Measurements from ENCODE around the gene WDR91. TPM values are rescaled to one million over a fixed set of nuclear protein-coding genes. Genes with fewer than 3 reads are reported as not detected.

WDR91 gene
- total and polyA plus RNA-seq, 9 donors, result 7.3 to 13.6 (median 9.9) TPM

DNA sequence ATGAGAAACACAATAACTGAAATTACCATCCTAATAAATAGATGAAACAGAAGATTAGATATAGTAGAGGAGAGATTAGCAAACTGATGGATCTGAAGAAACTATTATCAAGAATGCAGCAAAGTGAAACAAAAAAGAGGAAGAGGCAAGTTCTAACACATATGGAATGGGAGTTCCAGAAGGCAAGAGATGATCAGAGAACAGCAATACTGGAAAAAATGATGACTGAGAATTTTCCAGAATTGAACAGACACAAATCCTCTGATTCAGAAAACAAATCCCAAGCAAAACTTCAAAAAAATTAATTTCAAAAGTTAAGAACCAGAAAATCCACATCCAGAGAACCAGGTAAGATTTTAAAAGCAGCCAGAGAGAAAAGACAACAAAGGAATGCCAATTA is 20.6 kb downstream of the WDR91 start:
- no peak for DNase-seq
- Histone ChIP-seq H3K4me3 (ENCODE audit: low read length) (no peak overlapping the region), H3K4me1 (ENCODE audit: control insufficient read depth, insufficient read depth, low read length) (no peaks in the 10 kb centered on the region), H3K27me3 (ENCODE audit: control insufficient read depth, insufficient read depth, low read length) (no peaks in the 10 kb centered on the region), H3K9me3 (replicated peaks; ENCODE audit: control insufficient read depth, low read depth, low read length) (no peaks in the 10 kb centered on the region), H3K27ac (ENCODE audit: low read length) (no peak overlapping the region), H3K36me3 (ENCODE audit: control insufficient read depth, insufficient read depth, low read length) (peaks cover 60% of the 10 kb centered on the region)

GRCh38 chr7:135189961-135190360 is 21.4 kb downstream of the WDR91 start:
- DNase-seq, result no peak
- H3K36me3 ChIP-seq (ENCODE audit: control insufficient read depth, insufficient read depth, low read length), result peaks cover 66% of the 10 kb centered on the region
- no peak overlapping the region for H3K4me3 ChIP-seq (ENCODE audit: low read length)
- WGBS (ENCODE audit: insufficient coverage), result 14% methylated on average over 4 of the region's 4 CpGs
- no peaks in the 10 kb centered on the region for H3K27me3 ChIP-seq (ENCODE audit: control insufficient read depth, insufficient read depth, low read length)
- H3K4me1 ChIP-seq (ENCODE audit: control insufficient read depth, insufficient read depth, low read length), result no peaks in the 10 kb centered on the region
- no peaks in the 10 kb centered on the region for H3K9me3 ChIP-seq (replicated peaks; ENCODE audit: control insufficient read depth, low read depth, low read length)
- H3K27ac ChIP-seq (ENCODE audit: low read length), result no peak overlapping the region

DNA sequence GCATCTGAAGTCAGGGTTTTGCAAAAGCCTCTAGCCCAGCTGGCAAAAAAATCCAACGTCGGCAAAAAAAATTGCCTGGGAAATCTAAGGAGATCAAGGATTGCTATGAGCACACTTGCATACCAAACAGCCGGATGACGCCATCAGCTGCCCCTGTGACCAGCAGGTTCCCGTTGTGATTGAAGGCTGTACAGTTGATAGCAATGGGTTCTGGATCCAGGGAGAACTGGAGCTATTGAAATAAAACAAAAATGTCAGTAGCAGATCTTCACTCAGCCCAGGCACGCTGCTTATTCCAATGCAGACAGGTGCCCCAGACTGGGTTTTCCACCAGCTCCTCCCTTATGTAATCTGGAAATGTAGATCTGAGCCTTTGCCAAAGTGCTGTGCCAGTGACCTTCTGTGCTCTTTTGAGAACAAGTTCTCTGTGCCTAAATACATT is 22.1 kb downstream of the WDR91 start:
- 84% methylated on average over 5 of the region's 6 CpGs for WGBS (ENCODE audit: insufficient coverage)
- Histone ChIP-seq H3K4me3 (ENCODE audit: low read length) (no peak overlapping the region), H3K36me3 (ENCODE audit: control insufficient read depth, insufficient read depth, low read length) (peaks cover 65% of the 10 kb centered on the region), H3K9me3 (replicated peaks; ENCODE audit: control insufficient read depth, low read depth, low read length) (no peaks in the 10 kb centered on the region), H3K27ac (ENCODE audit: low read length) (no peak overlapping the region), H3K4me1 (ENCODE audit: control insufficient read depth, insufficient read depth, low read length) (no peaks in the 10 kb centered on the region), H3K27me3 (ENCODE audit: control insufficient read depth, insufficient read depth, low read length) (no peaks in the 10 kb centered on the region)
- DNase-seq, result no peak

DNA sequence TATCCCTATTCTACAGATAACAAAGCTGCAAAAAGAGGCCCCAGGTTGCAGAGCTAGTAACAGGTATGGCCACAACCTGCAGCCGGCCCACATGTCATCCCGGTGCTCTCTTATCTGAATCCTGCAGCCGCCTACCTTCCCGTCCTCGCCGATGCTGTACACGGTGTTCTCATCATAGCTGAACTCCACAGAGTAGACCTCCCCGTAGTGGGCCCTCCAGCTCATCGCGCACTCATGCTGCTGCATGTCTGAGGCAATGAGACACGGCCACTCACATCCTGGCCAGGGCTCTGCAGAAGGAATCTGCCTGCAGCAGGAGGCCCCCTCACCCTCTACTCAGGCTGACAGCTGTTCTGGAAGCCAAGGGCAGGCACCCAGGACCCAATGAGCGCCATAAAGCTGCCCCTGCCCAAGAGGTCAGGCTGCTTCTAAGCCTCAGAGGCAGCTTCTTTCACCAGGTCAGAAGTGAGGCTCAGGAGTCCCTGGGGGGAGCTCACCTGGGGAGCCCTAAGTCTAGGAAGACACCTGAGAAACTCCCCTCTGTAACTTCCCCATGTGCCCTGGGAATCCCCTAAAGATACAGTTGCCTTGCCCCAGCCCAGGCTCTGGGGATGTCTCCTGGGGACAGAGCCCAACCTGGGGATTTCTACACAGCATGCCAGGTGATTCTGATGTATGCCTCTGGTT is 22.9 kb downstream of the WDR91 start:
- no peaks in the 10 kb centered on the region for H3K9me3 ChIP-seq (replicated peaks; ENCODE audit: control insufficient read depth, low read depth, low read length)
- 97% methylated on average over 12 of the region's 12 CpGs for WGBS (ENCODE audit: insufficient coverage)
- no peaks in the 10 kb centered on the region for H3K4me1 ChIP-seq (ENCODE audit: control insufficient read depth, insufficient read depth, low read length)
- peaks cover 65% of the 10 kb centered on the region for H3K36me3 ChIP-seq (ENCODE audit: control insufficient read depth, insufficient read depth, low read length)
- no peak overlapping the region for H3K4me3 ChIP-seq (ENCODE audit: low read length)
- H3K27ac ChIP-seq (ENCODE audit: low read length), result no peak overlapping the region
- H3K27me3 ChIP-seq (ENCODE audit: control insufficient read depth, insufficient read depth, low read length), result no peaks in the 10 kb centered on the region
- no peak for DNase-seq

DNA sequence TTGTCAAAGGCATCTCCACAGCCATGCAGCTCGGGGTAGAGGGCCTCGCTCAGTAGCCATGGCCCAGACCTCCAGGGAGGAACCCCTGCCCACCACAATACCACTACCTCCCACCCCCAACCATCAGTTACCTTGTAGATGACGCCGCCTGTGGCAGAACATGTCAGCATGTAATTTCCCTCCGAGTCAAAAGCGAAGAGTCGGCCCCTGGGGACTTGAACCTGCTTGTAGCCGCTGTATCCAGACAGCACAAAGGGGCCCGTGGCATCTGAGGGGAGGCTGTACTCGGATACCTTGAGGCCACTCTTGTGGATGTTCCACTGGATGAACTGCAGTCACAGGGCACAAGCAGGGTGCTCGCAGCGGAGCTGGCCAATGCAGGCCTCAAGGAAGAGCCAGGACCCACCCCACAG is 24.5 kb downstream of the WDR91 start:
- H3K4me3 ChIP-seq (ENCODE audit: low read length), result no peak overlapping the region
- 91% methylated on average over 12 of the region's 12 CpGs for WGBS (ENCODE audit: insufficient coverage)
- no peaks in the 10 kb centered on the region for H3K4me1 ChIP-seq (ENCODE audit: control insufficient read depth, insufficient read depth, low read length)
- DNase-seq, result no peak
- peaks cover 69% of the 10 kb centered on the region for H3K36me3 ChIP-seq (ENCODE audit: control insufficient read depth, insufficient read depth, low read length)
- H3K9me3 ChIP-seq (replicated peaks; ENCODE audit: control insufficient read depth, low read depth, low read length), result peaks cover 14% of the 10 kb centered on the region
- H3K27me3 ChIP-seq (ENCODE audit: control insufficient read depth, insufficient read depth, low read length), result no peaks in the 10 kb centered on the region
- no peak overlapping the region for H3K27ac ChIP-seq (ENCODE audit: low read length)

- Histone ChIP-seq H3K4me3 (ENCODE audit: low read length) (no peak overlapping the region), H3K27ac (ENCODE audit: low read length) (no peak overlapping the region), H3K9me3 (replicated peaks; ENCODE audit: control insufficient read depth, low read depth, low read length) (peaks cover 19% of the 10 kb centered on the region), H3K27me3 (ENCODE audit: control insufficient read depth, insufficient read depth, low read length) (no peaks in the 10 kb centered on the region), H3K36me3 (ENCODE audit: control insufficient read depth, insufficient read depth, low read length) (peaks cover 68% of the 10 kb centered on the region), H3K4me1 (ENCODE audit: control insufficient read depth, insufficient read depth, low read length) (no peaks in the 10 kb centered on the region)
- DNase-seq, result no peak
- WGBS (ENCODE audit: insufficient coverage), result 90% methylated on average over 1 of the region's 3 CpGs
Measured at GRCh38 chr7:135186261-135186540, 25.1 kb downstream of the WDR91 start.

GRCh38 chr7:135185471-135186260 is 25.7 kb downstream of the WDR91 start:
- Histone ChIP-seq H3K4me3 (ENCODE audit: low read length) (no peak overlapping the region), H3K4me1 (ENCODE audit: control insufficient read depth, insufficient read depth, low read length) (no peaks in the 10 kb centered on the region), H3K9me3 (replicated peaks; ENCODE audit: control insufficient read depth, low read depth, low read length) (peaks cover 24% of the 10 kb centered on the region), H3K27ac (ENCODE audit: low read length) (no peak overlapping the region), H3K36me3 (ENCODE audit: control insufficient read depth, insufficient read depth, low read length) (peaks cover 66% of the 10 kb centered on the region), H3K27me3 (ENCODE audit: control insufficient read depth, insufficient read depth, low read length) (no peaks in the 10 kb centered on the region)
- 85% methylated on average over 6 of the region's 7 CpGs for WGBS (ENCODE audit: insufficient coverage)
- DNase-seq, result no peak

DNA sequence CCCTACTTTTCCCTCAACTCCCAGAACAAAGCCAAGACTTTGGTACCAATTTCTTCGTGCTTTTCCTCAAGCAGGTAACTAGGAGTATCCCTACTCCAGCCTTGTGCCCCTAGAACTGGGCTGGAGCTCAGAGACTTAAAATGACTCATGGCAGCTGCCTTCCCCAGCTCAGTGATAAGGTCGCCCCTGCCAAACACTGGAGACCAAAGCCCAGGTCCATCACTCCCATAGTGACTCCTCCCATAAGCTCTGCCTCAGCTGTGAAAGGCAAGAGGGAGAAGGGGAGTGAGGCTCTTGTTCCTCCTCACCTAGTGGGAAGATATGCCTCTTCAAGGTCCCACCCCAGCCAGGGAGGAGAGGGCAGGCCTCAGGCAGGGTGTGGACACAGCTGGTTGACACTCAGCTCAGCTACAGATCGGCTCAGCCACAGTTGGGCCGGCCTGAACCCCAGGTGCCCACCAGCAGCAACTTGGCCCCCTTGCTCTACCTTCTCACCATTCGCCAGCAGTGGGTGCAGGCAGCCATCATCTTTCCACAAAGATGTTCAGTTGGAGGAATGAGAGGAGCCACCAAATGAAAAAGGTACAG is 27.0 kb downstream of the WDR91 start:
- Histone ChIP-seq H3K4me1 (ENCODE audit: control insufficient read depth, insufficient read depth, low read length) (no peaks in the 10 kb centered on the region), H3K9me3 (replicated peaks; ENCODE audit: control insufficient read depth, low read depth, low read length) (peaks cover 31% of the 10 kb centered on the region), H3K4me3 (ENCODE audit: low read length) (no peak overlapping the region), H3K27ac (ENCODE audit: low read length) (no peak overlapping the region), H3K27me3 (ENCODE audit: control insufficient read depth, insufficient read depth, low read length) (no peaks in the 10 kb centered on the region), H3K36me3 (ENCODE audit: control insufficient read depth, insufficient read depth, low read length) (peaks cover 65% of the 10 kb centered on the region)
- WGBS (ENCODE audit: insufficient coverage), result 100% methylated on average over 1 of the region's 5 CpGs
- no peak for DNase-seq

GRCh38 chr7:135183478-135183877 is 27.8 kb downstream of the WDR91 start:
- Histone ChIP-seq H3K4me3 (ENCODE audit: low read length) (no peak overlapping the region), H3K27me3 (ENCODE audit: control insufficient read depth, insufficient read depth, low read length) (no peaks in the 10 kb centered on the region), H3K36me3 (ENCODE audit: control insufficient read depth, insufficient read depth, low read length) (peaks cover 56% of the 10 kb centered on the region), H3K27ac (ENCODE audit: low read length) (no peak overlapping the region), H3K9me3 (replicated peaks; ENCODE audit: control insufficient read depth, low read depth, low read length) (peaks cover 33% of the 10 kb centered on the region), H3K4me1 (ENCODE audit: control insufficient read depth, insufficient read depth, low read length) (no peaks in the 10 kb centered on the region)
- 97% methylated on average over 6 of the region's 7 CpGs for WGBS (ENCODE audit: insufficient coverage)
- DNase-seq, result no peak

DNA sequence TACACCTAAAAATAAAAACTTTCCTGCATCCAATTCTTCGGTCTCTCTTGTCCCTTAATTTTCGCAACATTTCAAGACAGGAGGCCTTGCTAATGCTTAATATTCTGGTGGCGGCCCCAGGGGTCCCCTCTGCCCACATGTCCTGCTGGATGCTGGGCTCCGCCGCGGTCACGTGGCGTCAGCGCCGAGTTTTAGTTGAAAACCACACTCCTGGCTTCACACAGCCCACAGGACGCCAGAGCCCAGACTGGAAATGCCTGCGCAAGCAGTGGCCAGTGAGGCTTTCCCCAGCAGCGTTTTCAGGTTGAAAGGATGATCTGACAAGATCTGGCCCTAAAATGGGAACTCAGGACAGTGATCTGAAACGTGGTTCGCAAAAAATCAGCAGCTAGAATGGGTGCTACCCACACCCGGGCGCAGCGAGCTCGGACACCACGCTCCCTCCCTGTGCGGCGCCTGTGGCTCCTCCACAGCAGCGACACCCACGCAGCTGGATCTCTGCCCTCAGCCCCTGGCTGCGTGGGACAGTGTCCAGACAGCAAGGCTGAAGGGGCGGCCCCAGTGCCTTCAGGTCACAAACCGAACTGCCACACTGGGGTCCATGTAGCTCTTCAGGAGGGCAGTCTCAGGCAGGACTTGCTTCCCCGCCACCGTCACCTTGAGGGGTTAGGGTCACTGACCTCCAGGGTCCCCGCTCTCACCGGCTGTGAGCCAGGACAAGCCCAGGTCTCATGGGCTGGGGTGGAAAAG is 29.2 kb downstream of the WDR91 start:
- peaks cover 33% of the 10 kb centered on the region for H3K9me3 ChIP-seq (replicated peaks; ENCODE audit: control insufficient read depth, low read depth, low read length)
- H3K36me3 ChIP-seq (ENCODE audit: control insufficient read depth, insufficient read depth, low read length), result peaks cover 44% of the 10 kb centered on the region
- WGBS (ENCODE audit: insufficient coverage), result 97% methylated on average over 31 of the region's 31 CpGs

More for the DNA sequence above, 29.2 kb downstream of the WDR91 start:
- no peaks in the 10 kb centered on the region for H3K4me1 ChIP-seq (ENCODE audit: control insufficient read depth, insufficient read depth, low read length)
- no peak overlapping the region for H3K4me3 ChIP-seq (ENCODE audit: low read length)
- H3K27ac ChIP-seq (ENCODE audit: low read length), result no peak overlapping the region
- no peak for DNase-seq
- no peaks in the 10 kb centered on the region for H3K27me3 ChIP-seq (ENCODE audit: control insufficient read depth, insufficient read depth, low read length)

All from muscle of leg (tissue), 11 donors.